ENCODE measurements around the gene ZNF664.

DNA sequence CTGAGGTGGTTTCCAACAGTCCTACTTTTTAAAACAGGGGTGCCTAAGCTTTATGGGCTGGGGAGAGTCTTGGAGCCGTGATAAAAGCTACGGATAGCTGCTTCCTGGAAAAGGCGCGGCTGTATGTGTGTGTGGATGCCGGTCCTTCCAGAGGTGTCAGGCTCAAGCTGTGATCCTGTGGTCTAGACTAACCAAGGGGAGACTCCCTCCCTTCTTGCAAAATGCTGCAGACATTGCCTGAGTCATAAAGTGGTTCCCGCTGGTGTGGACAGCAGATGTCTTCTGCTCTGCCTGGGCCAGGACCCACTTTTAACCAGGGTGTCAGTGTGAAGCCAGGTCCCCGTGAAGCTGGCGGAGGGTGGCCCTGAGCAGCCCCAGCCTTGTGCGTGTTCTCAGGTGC lies 38.2 kb upstream of the ZNF664 start:
- TF ChIP-seq HOXA3 (CRISPR knock-in tag; IDR thresholded peaks at IDR 0.05) (no peak), CTCF (CRISPR knock-in tag; IDR thresholded peaks at IDR 0.05) (no peak), YY1 (IDR thresholded peaks at IDR 0.05; ENCODE audit: insufficient read depth, insufficient replicate concordance, low read depth, low read length) (no peak), TARDBP (CRISPR knock-in tag; IDR thresholded peaks at IDR 0.05) (no peak), ZBTB7B (CRISPR knock-in tag; IDR thresholded peaks at IDR 0.05) (no peak), JUND (CRISPR knock-in tag; IDR thresholded peaks at IDR 0.05) (no peak), EP300 (IDR thresholded peaks at IDR 0.05; ENCODE audit: low read depth in 2 of 2, low read length in 2 of 2) (no peak), EP300 (CRISPR knock-in tag; IDR thresholded peaks at IDR 0.05; ENCODE audit: borderline replicate concordance) (no peak), NR2F6 (IDR thresholded peaks at IDR 0.05) (no peak), NR2F6 (CRISPR knock-in tag; IDR thresholded peaks at IDR 0.05) (no peak)
